ENCODE data around the gene ANKMY2.
"Not testable (repeated sequence)": the region's sequence is repeated elsewhere in the genome, so short reads cannot be mapped to it uniquely, and the experiment has no call there.

ANKMY2 gene

GRCh38 chr7:16671811-16672210 lies 26.3 kb upstream of the ANKMY2 start:
- no peak overlapping the region for H3K4me3 ChIP-seq (ENCODE audit: low read length in 2 of 2)
- no peak overlapping the region for H3K9ac ChIP-seq (ENCODE audit: low read length in 2 of 2)
- peaks cover 5 to 6% of the 10 kb centered on the region in 2 donors for H3K36me3 ChIP-seq (ENCODE audit: control insufficient read depth in 2 of 2, insufficient read depth in 2 of 2, low read length in 2 of 2)
- no peaks in the 10 kb centered on the region for H3K4me1 ChIP-seq (ENCODE audit: control insufficient read depth, insufficient read depth, low read length)
- H3K27ac ChIP-seq (ENCODE audit: low read length) = no peak overlapping the region
- H3K9me3 ChIP-seq (ENCODE audit: control insufficient read depth in 2 of 2, low read length in 2 of 2) = no peaks in the 10 kb centered on the region
- H3K27me3 ChIP-seq (ENCODE audit: control insufficient read depth in 1 of 2, insufficient read depth in 2 of 2, low read length in 2 of 2) = no peaks in the 10 kb centered on the region

- no peak overlapping the region for H3K9ac ChIP-seq (ENCODE audit: low read length in 2 of 2)
- H3K27ac ChIP-seq (ENCODE audit: low read length) = no peak overlapping the region
- H3K9me3 ChIP-seq (ENCODE audit: control insufficient read depth in 2 of 2, low read length in 2 of 2) = no peaks in the 10 kb centered on the region
- no peaks in the 10 kb centered on the region for H3K27me3 ChIP-seq (ENCODE audit: control insufficient read depth in 1 of 2, insufficient read depth in 2 of 2, low read length in 2 of 2)
- H3K36me3 ChIP-seq (ENCODE audit: control insufficient read depth in 2 of 2, insufficient read depth in 2 of 2, low read length in 2 of 2) = peaks cover 2 to 6% of the 10 kb centered on the region in 2 donors
- no peaks in the 10 kb centered on the region for H3K4me1 ChIP-seq (ENCODE audit: control insufficient read depth, insufficient read depth, low read length)
- H3K4me3 ChIP-seq (ENCODE audit: low read length in 2 of 2) = no peak overlapping the region
Measured at GRCh38 chr7:16670731-16671344, 25.3 kb upstream of the ANKMY2 start.

- no peaks in the 10 kb centered on the region for H3K27me3 ChIP-seq (ENCODE audit: control insufficient read depth in 1 of 2, insufficient read depth in 2 of 2, low read length in 2 of 2)
- H3K36me3 ChIP-seq (ENCODE audit: control insufficient read depth in 2 of 2, insufficient read depth in 2 of 2, low read length in 2 of 2) = peaks cover 0 to under 1% of the 10 kb centered on the region in 2 donors
- no peaks in the 10 kb centered on the region for H3K9me3 ChIP-seq (ENCODE audit: control insufficient read depth in 2 of 2, low read length in 2 of 2)
- no peak overlapping the region for H3K4me3 ChIP-seq (ENCODE audit: low read length in 2 of 2)
- H3K4me1 ChIP-seq (ENCODE audit: control insufficient read depth, insufficient read depth, low read length) = no peaks in the 10 kb centered on the region
- no peak overlapping the region for H3K27ac ChIP-seq (ENCODE audit: low read length)
- H3K9ac ChIP-seq (ENCODE audit: low read length in 2 of 2) = no peak overlapping the region
Measured at GRCh38 chr7:16670021-16670420, 24.5 kb upstream of the ANKMY2 start.

GRCh38 chr7:16669581-16669980 lies 24.0 kb upstream of the ANKMY2 start:
- Histone ChIP-seq H3K9me3 (ENCODE audit: control insufficient read depth in 2 of 2, low read length in 2 of 2) (no peaks in the 10 kb centered on the region), H3K27ac (ENCODE audit: low read length) (no peak overlapping the region), H3K27me3 (ENCODE audit: control insufficient read depth in 1 of 2, insufficient read depth in 2 of 2, low read length in 2 of 2) (no peaks in the 10 kb centered on the region), H3K4me3 (ENCODE audit: low read length in 2 of 2) (no peak overlapping the region), H3K36me3 (ENCODE audit: control insufficient read depth in 2 of 2, insufficient read depth in 2 of 2, low read length in 2 of 2) (no peaks in the 10 kb centered on the region), H3K9ac (ENCODE audit: low read length in 2 of 2) (no peak overlapping the region), H3K4me1 (ENCODE audit: control insufficient read depth, insufficient read depth, low read length) (no peaks in the 10 kb centered on the region)

GRCh38 chr7:16668978-16669377 lies 23.4 kb upstream of the ANKMY2 start:
- no peaks in the 10 kb centered on the region for H3K36me3 ChIP-seq (ENCODE audit: control insufficient read depth in 2 of 2, insufficient read depth in 2 of 2, low read length in 2 of 2)
- H3K9ac ChIP-seq (ENCODE audit: low read length in 2 of 2) = no peak overlapping the region
- H3K4me3 ChIP-seq (ENCODE audit: low read length in 2 of 2) = no peak overlapping the region
- H3K9me3 ChIP-seq (ENCODE audit: control insufficient read depth in 2 of 2, low read length in 2 of 2) = no peaks in the 10 kb centered on the region
- H3K27me3 ChIP-seq (ENCODE audit: control insufficient read depth in 1 of 2, insufficient read depth in 2 of 2, low read length in 2 of 2) = no peaks in the 10 kb centered on the region
- H3K4me1 ChIP-seq (ENCODE audit: control insufficient read depth, insufficient read depth, low read length) = no peaks in the 10 kb centered on the region
- no peak overlapping the region for H3K27ac ChIP-seq (ENCODE audit: low read length)

- Histone ChIP-seq H3K9ac (ENCODE audit: low read length in 2 of 2) (no peak overlapping the region), H3K4me3 (ENCODE audit: low read length in 2 of 2) (no peak overlapping the region), H3K4me1 (ENCODE audit: control insufficient read depth, insufficient read depth, low read length) (no peaks in the 10 kb centered on the region), H3K27me3 (ENCODE audit: control insufficient read depth in 1 of 2, insufficient read depth in 2 of 2, low read length in 2 of 2) (no peaks in the 10 kb centered on the region), H3K36me3 (ENCODE audit: control insufficient read depth in 2 of 2, insufficient read depth in 2 of 2, low read length in 2 of 2) (no peaks in the 10 kb centered on the region), H3K27ac (ENCODE audit: low read length) (no peak overlapping the region), H3K9me3 (ENCODE audit: control insufficient read depth in 2 of 2, low read length in 2 of 2) (no peaks in the 10 kb centered on the region)
Measured at GRCh38 chr7:16668049-16668858, 22.7 kb upstream of the ANKMY2 start.

- H3K4me3 ChIP-seq (ENCODE audit: low read length in 2 of 2) = no peak overlapping the region
- H3K9ac ChIP-seq (ENCODE audit: low read length in 2 of 2) = no peak overlapping the region
- no peak overlapping the region for H3K27ac ChIP-seq (ENCODE audit: low read length)
- no peaks in the 10 kb centered on the region for H3K36me3 ChIP-seq (ENCODE audit: control insufficient read depth in 2 of 2, insufficient read depth in 2 of 2, low read length in 2 of 2)
- no peaks in the 10 kb centered on the region for H3K4me1 ChIP-seq (ENCODE audit: control insufficient read depth, insufficient read depth, low read length)
- no peaks in the 10 kb centered on the region for H3K9me3 ChIP-seq (ENCODE audit: control insufficient read depth in 2 of 2, low read length in 2 of 2)
- no peaks in the 10 kb centered on the region for H3K27me3 ChIP-seq (ENCODE audit: control insufficient read depth in 1 of 2, insufficient read depth in 2 of 2, low read length in 2 of 2)
Measured at GRCh38 chr7:16667355-16667754, 21.8 kb upstream of the ANKMY2 start.

GRCh38 chr7:16661924-16662323 lies 16.4 kb upstream of the ANKMY2 start:
- Histone ChIP-seq H3K4me3 (ENCODE audit: low read length in 2 of 2) (no peak overlapping the region), H3K36me3 (ENCODE audit: control insufficient read depth in 2 of 2, insufficient read depth in 2 of 2, low read length in 2 of 2) (no peaks in the 10 kb centered on the region), H3K9me3 (ENCODE audit: control insufficient read depth in 2 of 2, low read length in 2 of 2) (no peaks in the 10 kb centered on the region), H3K4me1 (ENCODE audit: control insufficient read depth, insufficient read depth, low read length) (peaks cover 4% of the 10 kb centered on the region), H3K27ac (ENCODE audit: low read length) (no peak overlapping the region), H3K27me3 (ENCODE audit: control insufficient read depth in 1 of 2, insufficient read depth in 2 of 2, low read length in 2 of 2) (no peaks in the 10 kb centered on the region), H3K9ac (ENCODE audit: low read length in 2 of 2) (no peak overlapping the region)

GRCh38 chr7:16660702-16661464 lies 15.3 kb upstream of the ANKMY2 start:
- Histone ChIP-seq H3K9me3 (ENCODE audit: control insufficient read depth in 2 of 2, low read length in 2 of 2) (no peaks in the 10 kb centered on the region), H3K36me3 (ENCODE audit: control insufficient read depth in 2 of 2, insufficient read depth in 2 of 2, low read length in 2 of 2) (no peaks in the 10 kb centered on the region), H3K4me3 (ENCODE audit: low read length in 2 of 2) (no peak overlapping the region), H3K4me1 (ENCODE audit: control insufficient read depth, insufficient read depth, low read length) (peaks cover 4% of the 10 kb centered on the region), H3K27ac (ENCODE audit: low read length) (no peak overlapping the region), H3K27me3 (ENCODE audit: control insufficient read depth in 1 of 2, insufficient read depth in 2 of 2, low read length in 2 of 2) (no peaks in the 10 kb centered on the region), H3K9ac (ENCODE audit: low read length in 2 of 2) (no peak overlapping the region)

- H3K27me3 ChIP-seq (ENCODE audit: control insufficient read depth in 1 of 2, insufficient read depth in 2 of 2, low read length in 2 of 2); H3K27ac ChIP-seq (ENCODE audit: low read length); H3K9ac ChIP-seq (ENCODE audit: low read length in 2 of 2); H3K9me3 ChIP-seq (ENCODE audit: control insufficient read depth in 2 of 2, low read length in 2 of 2); H3K4me3 ChIP-seq (ENCODE audit: low read length in 2 of 2); H3K4me1 ChIP-seq (ENCODE audit: control insufficient read depth, insufficient read depth, low read length); H3K36me3 ChIP-seq (ENCODE audit: control insufficient read depth in 2 of 2, insufficient read depth in 2 of 2, low read length in 2 of 2): not testable (repeated sequence)
Measured at GRCh38 chr7:16659854-16660497, 14.4 kb upstream of the ANKMY2 start.

All from stomach smooth muscle (tissue), 2 donors.